HG03558 (cell line): ENCODE results near the gene OCLN.
"Not testable (repeated sequence)": the region's sequence is repeated elsewhere in the genome, so short reads cannot be mapped to it uniquely, and the experiment has no call there.

Experiments
- ATAC-seq: cut with Tn5 transposase; IDR thresholded peaks from one replicate; pipeline ENCODE4 v1.9.1; 2021; ENCODE audit warnings: moderate number of reproducible peaks; ENCODE audit not compliant: unreplicated experiment; ENCODE audit errors: extremely low read depth

The OCLN gene

GRCh38 chr5:69489246-69489645 is 3.3 kb upstream of the OCLN start:
- ATAC-seq: no peak

GRCh38 chr5:69491027-69491426 is 1.6 kb upstream of the OCLN start:
- ATAC-seq: no peak

- no peak for ATAC-seq
Measured at GRCh38 chr5:69491838-69492390, 676 bp upstream of the OCLN start.

GRCh38 chr5:69492923-69493395 is 369 bp downstream of the OCLN start:
- ATAC-seq: no peak

- no peak for ATAC-seq
Measured at GRCh38 chr5:69493396-69494133, 975 bp downstream of the OCLN start.

- ATAC-seq: no peak
Measured at GRCh38 chr5:69494452-69494851, 1.9 kb downstream of the OCLN start.

GRCh38 chr5:69497006-69497520 is 4.5 kb downstream of the OCLN start:
- ATAC-seq: no peak

GRCh38 chr5:69498384-69498783 is 5.8 kb downstream of the OCLN start:
- no peak for ATAC-seq

GRCh38 chr5:69502367-69502766 is 9.8 kb downstream of the OCLN start:
- ATAC-seq: no peak

GRCh38 chr5:69502767-69503488 is 10.3 kb downstream of the OCLN start:
- ATAC-seq: no peak

GRCh38 chr5:69504036-69504435 is 11.4 kb downstream of the OCLN start:
- no peak for ATAC-seq

GRCh38 chr5:69505306-69505705 is 12.7 kb downstream of the OCLN start:
- no peak for ATAC-seq

- no peak for ATAC-seq
Measured at GRCh38 chr5:69509212-69509611, 16.6 kb downstream of the OCLN start.

- no peak for ATAC-seq
Measured at GRCh38 chr5:69510694-69511093, 18.1 kb downstream of the OCLN start.

- no peak for ATAC-seq
Measured at GRCh38 chr5:69512740-69513260, 20.2 kb downstream of the OCLN start.

GRCh38 chr5:69515570-69515969 is 23.0 kb downstream of the OCLN start:
- not testable (repeated sequence) for ATAC-seq

- no peak for ATAC-seq
Measured at GRCh38 chr5:69516769-69517168, 24.2 kb downstream of the OCLN start.

- ATAC-seq: no peak
Measured at GRCh38 chr5:69517763-69518212, 25.2 kb downstream of the OCLN start.

- ATAC-seq: no peak
Measured at GRCh38 chr5:69519285-69519684, 26.7 kb downstream of the OCLN start.

GRCh38 chr5:69522035-69522434 is 29.4 kb downstream of the OCLN start:
- ATAC-seq: no peak

GRCh38 chr5:69525490-69525889 is 32.9 kb downstream of the OCLN start:
- ATAC-seq: no peak
